GM12864 (cell line): Measurements from ENCODE around the gene SLC2A5.

ENCODE experiments used
- DNase-seq: peaks from one replicate; pipeline ENCODE4 v3.0.0-alpha.2; 2011; ENCODE audit warnings: low read depth
- H3K4me3 ChIP-seq: 2 replicates; pipeline ENCODE4 v1.5.1; 2011; ENCODE audit warnings: mild to moderate bottlenecking, low read depth, low read length, control low read depth
- CTCF ChIP-seq: IDR thresholded peaks from 2 replicates; pipeline ENCODE4 v1.5.1; 2011; ENCODE audit warnings: low read depth, mild to moderate bottlenecking, moderate library complexity, low read length, control low read depth, inconsistent platforms; ENCODE audit errors: missing control alignments

Gene SLC2A5

DNA sequence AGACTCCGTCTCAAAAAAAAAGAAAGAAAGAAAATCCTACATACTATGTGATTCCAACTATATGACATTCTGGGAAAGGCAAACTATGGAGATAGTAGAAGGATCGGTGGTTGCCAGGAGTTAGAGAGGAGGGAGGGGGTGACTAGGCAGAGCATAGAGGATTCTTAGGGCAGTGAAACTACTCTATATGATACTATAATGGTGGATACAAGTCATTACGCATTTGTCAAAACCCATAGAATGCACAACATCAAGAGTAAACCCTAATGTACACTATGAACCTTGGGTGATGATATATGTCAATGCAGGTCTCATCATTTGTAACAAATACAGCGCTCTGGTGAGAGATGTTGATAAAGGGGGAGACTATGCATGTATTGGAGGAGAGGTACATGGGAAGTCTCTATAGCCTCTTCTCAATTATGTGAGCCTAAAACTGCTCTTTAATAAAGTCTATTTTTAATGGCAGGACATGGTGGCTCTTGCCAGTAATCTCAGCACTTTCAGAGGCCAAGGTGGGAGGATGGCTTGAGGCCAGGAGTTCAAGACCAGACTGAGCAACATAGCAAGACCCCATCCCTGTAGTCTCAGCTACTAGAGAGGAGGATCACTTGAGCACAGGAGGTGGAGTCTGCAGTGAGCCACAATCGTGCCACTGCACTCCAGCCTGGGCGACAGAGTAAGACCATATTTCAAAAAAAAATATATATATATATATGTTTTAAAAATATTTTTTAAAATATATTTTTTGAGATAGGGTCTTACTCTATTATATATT, 17.0 kb downstream of the SLC2A5 start:
- no peak overlapping the region for H3K4me3 ChIP-seq
- no peak for DNase-seq
- no peak for TF ChIP-seq CTCF

DNA sequence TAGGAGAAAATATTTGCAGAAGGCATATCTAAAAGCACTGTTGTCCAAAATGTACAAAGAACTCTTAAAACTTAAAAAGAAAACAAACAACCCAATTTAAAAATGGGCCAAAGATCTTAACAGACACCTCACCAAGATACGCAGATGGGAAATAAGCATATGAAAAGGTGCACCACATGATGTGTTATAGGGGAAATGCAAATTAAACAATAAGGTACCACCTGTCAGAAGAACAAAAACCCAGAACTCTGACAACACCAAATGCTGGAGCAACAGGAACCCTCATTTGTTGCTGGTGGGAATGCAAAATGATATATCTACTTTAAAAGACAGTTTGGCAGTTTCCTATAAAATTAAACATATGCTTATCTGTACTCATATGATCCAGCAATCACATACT, 18.1 kb downstream of the SLC2A5 start:
- H3K4me3 ChIP-seq, result no peak overlapping the region
- TF ChIP-seq CTCF, result no peak
- no peak for DNase-seq

- no peak overlapping the region for H3K4me3 ChIP-seq
- no peak for DNase-seq
- no peak for TF ChIP-seq CTCF
Measured at GRCh38 chr1:9050803-9051202, 18.6 kb downstream of the SLC2A5 start.

DNA sequence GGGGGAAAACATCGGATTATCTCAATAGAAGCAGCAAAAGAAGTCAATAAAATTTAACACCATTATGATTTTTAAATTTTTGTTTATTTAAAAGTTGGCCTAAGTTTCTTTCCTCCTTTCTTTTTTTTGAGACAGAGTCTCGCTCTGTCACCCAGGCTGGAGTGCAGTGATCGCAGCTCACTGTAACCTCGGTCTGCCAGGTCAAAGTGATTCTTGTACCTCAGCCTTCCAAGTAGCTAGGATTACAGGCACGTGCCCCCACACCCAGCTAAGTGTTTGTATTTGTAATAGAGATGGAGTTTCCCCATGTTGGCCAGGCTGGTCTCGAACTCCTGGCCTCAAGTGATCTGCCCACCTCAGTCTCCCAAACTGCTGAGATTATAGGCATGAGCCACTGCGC, 20.9 kb downstream of the SLC2A5 start:
- no peak for DNase-seq
- no peak overlapping the region for H3K4me3 ChIP-seq
- TF ChIP-seq CTCF, result no peak

DNA sequence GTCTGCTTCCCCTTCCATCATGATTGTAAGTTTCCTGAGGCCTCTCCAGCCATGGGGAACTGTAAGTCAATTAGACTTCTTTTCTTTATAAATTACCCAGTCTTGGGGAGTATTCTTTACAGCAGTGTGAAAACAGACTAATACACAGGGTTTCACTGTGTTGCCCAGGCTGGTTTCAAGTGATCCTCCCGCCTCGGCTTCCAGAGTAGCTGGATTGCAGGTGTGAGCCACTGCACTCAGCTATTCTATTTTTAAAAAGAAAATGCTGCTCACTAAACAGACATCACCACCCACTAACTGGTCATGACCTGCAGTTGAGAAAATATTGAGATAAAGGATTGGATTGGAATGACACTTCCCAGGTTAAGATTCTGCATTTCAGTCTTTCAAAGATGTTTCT, 22.4 kb downstream of the SLC2A5 start:
- no peak for TF ChIP-seq CTCF
- DNase-seq, result no peak
- H3K4me3 ChIP-seq, result no peak overlapping the region

DNA sequence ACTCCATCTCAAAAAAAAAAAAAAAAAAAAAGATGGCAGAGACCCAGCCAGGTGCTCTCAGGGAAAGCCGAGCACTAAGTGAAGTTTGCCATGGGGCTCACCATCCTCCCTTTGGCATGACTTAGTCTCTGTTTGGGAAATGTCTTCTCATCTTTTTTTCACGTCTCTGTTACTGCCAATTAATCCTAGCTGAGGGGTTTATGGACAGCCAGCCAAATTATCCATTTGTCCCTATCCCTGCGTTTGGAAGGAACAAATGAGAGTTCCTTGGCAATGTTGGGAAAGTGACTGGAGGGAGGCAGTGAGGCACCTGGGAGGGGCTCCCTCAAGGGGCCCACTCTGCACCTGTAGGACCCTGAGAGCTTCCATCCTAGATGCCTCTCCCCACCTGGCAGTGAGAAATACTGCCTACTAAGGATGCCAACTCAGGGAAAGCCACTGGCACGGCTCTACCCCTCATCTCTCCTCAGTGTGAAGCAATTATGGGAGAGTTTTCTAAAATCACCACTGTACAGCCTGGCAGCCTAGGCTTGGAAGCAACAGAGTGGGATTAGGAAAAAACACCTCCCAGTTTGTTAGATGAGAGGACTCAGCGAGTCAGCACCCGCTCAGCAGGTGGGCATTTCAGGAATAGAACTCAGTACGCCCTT, 23.4 kb downstream of the SLC2A5 start:
- no peak for TF ChIP-seq CTCF
- H3K4me3 ChIP-seq, result no peak overlapping the region
- no peak for DNase-seq

- no peak for TF ChIP-seq CTCF
- DNase-seq, result no peak
Measured at GRCh38 chr1:9044236-9044635, 25.2 kb downstream of the SLC2A5 start.

More at GRCh38 chr1:9044236-9044635, 25.2 kb downstream of the SLC2A5 start:
- H3K4me3 ChIP-seq, result no peak overlapping the region
